ENCODE measurements around the gene SSBP3. TPM values are rescaled to one million over a fixed set of nuclear protein-coding genes. Genes with fewer than 3 reads are reported as not detected.
"Not testable (repeated sequence)": the region's sequence is repeated elsewhere in the genome, so short reads cannot be mapped to it uniquely, and the experiment has no call there.

SSBP3 gene
- total RNA-seq, 1 experiment from 2014 or later, result 13.6 TPM

DNA sequence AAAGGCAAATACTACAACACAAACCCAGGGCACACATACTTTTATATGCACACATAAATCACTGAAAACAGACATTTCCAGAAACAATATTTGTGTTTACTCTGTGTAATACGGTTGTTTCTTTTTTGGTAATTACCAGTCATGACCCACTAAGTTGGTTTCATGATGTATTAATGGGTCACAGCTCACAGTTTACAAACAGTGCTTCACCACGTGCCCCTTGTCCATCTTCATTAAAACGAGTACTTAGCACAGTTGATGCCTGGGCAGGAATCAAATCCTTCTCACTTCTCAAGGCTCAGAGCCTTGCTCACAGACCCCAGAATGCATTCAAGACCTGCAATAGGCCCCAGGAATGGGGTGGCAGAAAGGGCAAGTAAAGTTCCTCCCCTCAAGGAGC is 13.8 kb downstream of the SSBP3 start:
- DNase-seq (ENCODE audit: low spot score), result no peak

GRCh38 chr1:54391450-54392209 is 14.6 kb downstream of the SSBP3 start:
- no peak for DNase-seq (ENCODE audit: low spot score)

DNA sequence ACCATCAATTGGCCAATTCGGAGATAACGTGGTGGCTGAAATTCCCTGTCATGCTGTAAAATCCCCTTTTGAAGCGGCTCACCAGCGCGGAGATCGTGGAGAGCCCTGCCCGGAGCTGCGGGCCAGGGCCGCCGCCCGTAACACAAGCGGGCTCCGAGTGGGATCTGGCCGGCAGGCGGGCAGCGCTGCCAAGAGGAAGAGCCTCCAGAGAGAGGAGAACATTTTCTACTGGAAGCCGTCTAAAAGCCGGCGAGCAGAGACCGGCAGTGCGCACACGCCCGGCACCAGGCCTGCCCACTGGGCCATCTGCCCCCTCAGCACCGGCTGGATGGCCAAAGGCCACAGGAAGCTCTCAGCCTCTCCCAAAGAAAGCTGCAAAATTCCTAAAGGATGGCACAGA is 15.5 kb downstream of the SSBP3 start:
- DNase-seq (ENCODE audit: low spot score), result no peak

DNA sequence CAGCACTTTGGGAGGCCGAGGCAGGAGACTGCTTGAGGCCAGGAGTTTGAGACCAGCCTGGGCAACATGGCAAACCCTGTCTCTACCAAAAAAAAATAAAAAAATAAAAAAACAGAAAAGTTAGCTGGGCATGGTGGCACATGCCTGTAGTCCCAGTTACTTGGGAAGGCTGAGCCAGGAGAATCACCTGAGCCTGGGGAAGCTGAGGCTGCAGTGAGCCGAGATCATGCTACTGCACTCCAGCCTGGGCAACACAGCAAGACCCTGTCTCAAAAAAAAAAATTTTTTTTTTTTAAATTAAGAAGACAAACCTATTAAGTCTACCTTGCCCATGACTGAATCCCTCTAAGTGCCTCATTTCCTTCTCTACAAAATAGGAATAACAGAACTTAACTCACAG is 16.6 kb downstream of the SSBP3 start:
- DNase-seq (ENCODE audit: low spot score), result not testable (repeated sequence)

GRCh38 chr1:54387419-54387818 is 18.8 kb downstream of the SSBP3 start:
- DNase-seq (ENCODE audit: low spot score), result no peak

GRCh38 chr1:54385727-54386022 is 20.5 kb downstream of the SSBP3 start:
- no peak for DNase-seq (ENCODE audit: low spot score)

- DNase-seq (ENCODE audit: low spot score), result no peak
Measured at GRCh38 chr1:54384918-54385726, 21.1 kb downstream of the SSBP3 start.

GRCh38 chr1:54384471-54384870 is 21.7 kb downstream of the SSBP3 start:
- DNase-seq (ENCODE audit: low spot score), result no peak

GRCh38 chr1:54381524-54381923 is 24.7 kb downstream of the SSBP3 start:
- no peak for DNase-seq (ENCODE audit: low spot score)

GRCh38 chr1:54380290-54380882 is 25.8 kb downstream of the SSBP3 start:
- DNase-seq (ENCODE audit: low spot score), result no peak

GRCh38 chr1:54379555-54380289 is 26.5 kb downstream of the SSBP3 start:
- no peak for DNase-seq (ENCODE audit: low spot score)

- DNase-seq (ENCODE audit: low spot score), result no peak
Measured at GRCh38 chr1:54378874-54379554, 27.2 kb downstream of the SSBP3 start.

DNA sequence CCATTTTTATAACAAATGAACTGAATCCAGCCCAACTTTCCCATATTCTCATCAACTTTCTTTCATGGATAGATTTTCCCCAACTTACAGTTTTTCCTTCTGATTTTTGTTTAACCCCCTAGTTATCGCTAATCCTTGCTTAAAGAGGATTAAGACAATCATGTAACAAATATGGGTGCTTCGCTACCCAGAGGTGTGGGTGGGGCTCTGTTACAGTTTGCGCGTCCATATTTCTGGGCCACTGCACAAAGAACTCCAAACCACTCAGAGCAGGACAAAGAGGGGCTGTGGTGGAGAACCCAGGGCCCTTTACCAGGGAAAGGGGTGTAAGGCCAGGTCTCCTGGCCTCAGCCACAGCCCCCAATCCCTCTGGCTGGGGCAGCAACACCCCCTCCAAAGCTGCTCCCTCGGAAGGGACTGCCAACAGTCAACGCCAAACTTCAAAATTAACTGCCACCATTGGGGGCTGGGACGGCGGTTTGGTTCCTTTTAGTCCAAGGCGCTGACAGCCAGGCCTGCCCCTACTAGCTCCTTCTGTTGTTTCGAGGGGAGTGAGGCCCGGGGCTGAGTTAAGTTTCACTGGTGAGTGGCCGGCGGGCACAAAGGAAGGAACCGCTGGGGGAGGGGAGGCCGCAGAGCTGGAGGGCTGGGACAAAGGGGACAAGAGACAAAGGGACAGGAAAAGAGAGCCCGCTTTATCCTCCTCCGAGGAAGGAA is 27.9 kb downstream of the SSBP3 start:
- DNase-seq (ENCODE audit: low spot score), result no peak

DNA sequence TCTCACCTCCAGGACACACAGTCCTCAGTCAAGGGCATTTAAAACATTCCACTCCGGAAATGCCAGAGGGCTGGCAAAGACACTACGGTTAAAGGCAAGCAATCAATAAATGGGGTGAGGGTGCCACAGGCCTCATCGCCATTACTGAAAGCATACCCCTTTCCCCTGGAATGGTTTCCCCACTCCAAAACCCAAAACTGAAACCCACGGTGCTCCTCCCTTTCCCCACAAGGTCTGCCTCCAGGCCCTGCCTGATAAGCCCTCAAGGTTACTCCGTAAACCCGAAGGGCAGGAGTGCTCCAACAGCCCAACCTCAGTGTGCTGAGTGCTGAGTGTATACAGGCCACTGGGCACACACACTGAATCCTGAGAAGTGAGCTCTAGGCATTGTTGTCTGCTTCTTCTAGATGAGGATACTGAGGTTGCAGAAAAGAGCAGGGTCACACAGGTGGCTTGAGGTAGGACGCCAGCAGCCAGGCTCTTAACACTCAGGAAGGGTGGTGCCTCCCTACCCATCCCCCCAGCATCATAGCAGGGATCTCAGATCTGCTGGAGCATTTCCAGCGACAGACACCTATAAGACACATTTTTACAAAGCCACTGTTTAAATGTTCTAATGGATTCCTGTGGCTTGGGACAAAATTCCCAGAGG is 29.0 kb downstream of the SSBP3 start:
- DNase-seq (ENCODE audit: low spot score), result no peak

GRCh38 chr1:54376430-54377039 is 29.7 kb downstream of the SSBP3 start:
- DNase-seq (ENCODE audit: low spot score), result no peak

GRCh38 chr1:54375712-54376429 is 30.3 kb downstream of the SSBP3 start:
- no peak for DNase-seq (ENCODE audit: low spot score)

GRCh38 chr1:54375298-54375697 is 30.9 kb downstream of the SSBP3 start:
- no peak for DNase-seq (ENCODE audit: low spot score)

- no peak for DNase-seq (ENCODE audit: low spot score)
Measured at GRCh38 chr1:54374766-54375165, 31.4 kb downstream of the SSBP3 start.

- DNase-seq (ENCODE audit: low spot score), result no peak
Measured at GRCh38 chr1:54372978-54373377, 33.2 kb downstream of the SSBP3 start.

GRCh38 chr1:54371942-54372275 is 34.3 kb downstream of the SSBP3 start:
- DNase-seq (ENCODE audit: low spot score), result no peak
